Activated T-cell treated with anti-CD3 and anti-CD28 coated beads for 48 hours (primary cell): ENCODE results near the gene CCDC77.
A peak's percentile ranks its signal among the peaks of the same experiment; 100 is the strongest.

ENCODE experiments used
- DNase-seq: peaks from one replicate; pipeline ENCODE4 v3.0.0-alpha.2; 2020; ENCODE audit warnings: low read depth

The CCDC77 gene

GRCh38 chr12:452667-453210, 51.3 kb downstream of the CCDC77 start:
- peak; percentile 80 for DNase-seq

GRCh38 chr12:454833-455232, 53.4 kb downstream of the CCDC77 start:
- no peak for DNase-seq

- DNase-seq: no peak
Measured at GRCh38 chr12:455821-456220, 54.4 kb downstream of the CCDC77 start.

GRCh38 chr12:457676-458075, 56.2 kb downstream of the CCDC77 start:
- no peak for DNase-seq

GRCh38 chr12:459050-459429, 57.6 kb downstream of the CCDC77 start:
- DNase-seq: no peak

GRCh38 chr12:459430-460258, 58.2 kb downstream of the CCDC77 start, which contains the start of gene B4GALNT3:
TSS of gene B4GALNT3 (plus strand) at chr12:459939. CDS start at chr12:460377, 438 bp downstream.
- DNase-seq: peak; percentile 15

GRCh38 chr12:460261-461230, 59.1 kb downstream of the CCDC77 start:
- DNase-seq: peak; percentile 31

- DNase-seq: no peak
Measured at GRCh38 chr12:461425-461824, 60.0 kb downstream of the CCDC77 start.

GRCh38 chr12:462936-463705, 61.7 kb downstream of the CCDC77 start:
- no peak for DNase-seq

- DNase-seq: no peak
Measured at GRCh38 chr12:464484-465267, 63.2 kb downstream of the CCDC77 start.

- no peak for DNase-seq
Measured at GRCh38 chr12:466039-466438, 64.6 kb downstream of the CCDC77 start.

- DNase-seq: no peak
Measured at GRCh38 chr12:466762-467161, 65.3 kb downstream of the CCDC77 start.

GRCh38 chr12:467591-467990, 66.1 kb downstream of the CCDC77 start:
- DNase-seq: no peak

GRCh38 chr12:468671-469389, 67.4 kb downstream of the CCDC77 start:
- DNase-seq: no peak

GRCh38 chr12:470133-470532, 68.7 kb downstream of the CCDC77 start:
- no peak for DNase-seq

GRCh38 chr12:473198-473597, 71.8 kb downstream of the CCDC77 start:
- no peak for DNase-seq

- DNase-seq: no peak
Measured at GRCh38 chr12:473863-474577, 72.6 kb downstream of the CCDC77 start.

GRCh38 chr12:475286-475685, 73.8 kb downstream of the CCDC77 start:
- DNase-seq: no peak

- no peak for DNase-seq
Measured at GRCh38 chr12:479161-479560, 77.7 kb downstream of the CCDC77 start.
